Adrenal gland (tissue), 12 donors: ENCODE measurements around the gene NOL9. TPM values are rescaled to one million over a fixed set of nuclear protein-coding genes. Genes with fewer than 3 reads are reported as not detected.

ENCODE experiments used
- DNase-seq, 7 donors: peaks; one replicate each; pipeline ENCODE4 v3.0.0-alpha.2; 2019 to 2020
- H3K27ac ChIP-seq, 5 donors: fragments of 200-600 bp; sonication (generic) in 4 of 5; 1 replicate in 3 of 5; 2 replicates in 2 of 5; pipeline versions ENCODE4 v1.5.1 to v1.8.0; 2016 to 2020; ENCODE audit warnings: mild to moderate bottlenecking in 1 of 5
- H3K27me3 ChIP-seq: fragments of 200-600 bp; 2 replicates; pipeline ENCODE4 v1.8.0; 2021
- H3K36me3 ChIP-seq, 2 donors: fragments of 200-600 bp; replicated peaks in 1 of 2; 1 replicate in 1 of 2; 2 replicates in 1 of 2; pipeline versions ENCODE4 v1.5.1 to v1.8.0; 2018 to 2022
- H3K4me1 ChIP-seq, 2 donors: fragments of 200-600 bp; replicated peaks in 1 of 2; 1 replicate in 1 of 2; 2 replicates in 1 of 2; pipeline versions ENCODE4 v1.5.1 to v1.8.0; 2018 to 2021
- H3K4me3 ChIP-seq, 4 donors: fragments of 200-600 bp; sonication (generic) in 3 of 4; one replicate each; pipeline ENCODE4 v1.5.1; 2016 to 2018
- H3K9me3 ChIP-seq, 3 donors: fragments of 200-600 bp; sonication (generic) in 1 of 3; replicated peaks in 1 of 3; 1 replicate in 2 of 3; 2 replicates in 1 of 3; pipeline versions ENCODE4 v1.5.1 to v1.8.0; 2016 to 2021
- POLR2A ChIP-seq, 2 donors: fragments of 450-650 bp; IDR thresholded peaks; one replicate each; pipeline ENCODE4 v1.6.1; 2017; ENCODE audit warnings: antibody characterized with exemption in 2 of 2, mild to moderate bottlenecking in 2 of 2, moderate library complexity in 1 of 2
- WGBS, 4 donors: extraction: QIAGEN DNeasy Blood & Tissue Kit in 2 of 4; methylation state at CpG; one replicate each; pipeline versions ENCODE4 v1.1.5 to v1.1.7; 2013 to 2017; 5-methylcytosine and 5-hydroxymethylcytosine counted together
- intact Hi-C, 2 donors: fragments of 100-400 bp; cut with DNase I; formaldehyde crosslinking; loops; one replicate each; pipeline versions ENCODE4 v1.14.1 to v1.15.0; 2022 to 2023
- polyA plus RNA-seq, 3 donors: library from polyadenylated mRNA; stranded (reverse); fragments of 200-250 nt in 2 of 3; fragments of 350-450 nt in 1 of 3; fragmentation: Illumina TruSeq in 1 of 3; extraction: RNeasy Lipid Tissue Mini Kit (QIAGEN cat#74804) in 1 of 3; gene quantifications; one replicate each; pipeline ENCODE4 v1.2.3, GENCODE V29; 2013 to 2014
- total RNA-seq, 9 donors: library from RNA; depleted of rRNA in 4 of 9; stranded (reverse); fragments of >200 nt in 4 of 9; fragments of 120-200 nt in 1 of 9; fragmentation: NEBNext Ultra II Directional in 1 of 9; extraction: Animal tissue kit (Norgen Biotek cat#: 25700) in 1 of 9; gene quantifications; one replicate each; pipeline versions ENCODE4 v1.1.0 to v1.2.4, GENCODE V29; 2013 to 2023
- TF ChIP-seq, protein P1 (sequence below), 6 experiments: fragments of 450-650 bp in 4 of 6; fragments of 200-600 bp in 2 of 6; sonication (generic) in 1 of 6; IDR thresholded peaks; 1 replicate in 5 of 6; 2 replicates in 1 of 6; pipeline versions ENCODE4 v1.5.1 to v1.8.0; 2016 to 2021; ENCODE audit warnings: antibody characterized with exemption in 6 of 6, mild to moderate bottlenecking in 2 of 6, moderate library complexity in 1 of 6
- donor health status: healthy with polysubstance abuse.
- donor health status: Bipolar disorder and iron deficiency.
- donor health status: DM: yes; HTN: yes; CAD: no.
- donor health status: DM: no; HTN: no; CAD: no.
- donor health status: DM: no; HTN: no; CAD: no.
- donor health status: DM: yes; HTN: yes; CAD: no.

NOL9 gene
- total and polyA plus RNA-seq, 12 donors: 5.9 to 39.7 (median 19.7) TPM

DNA sequence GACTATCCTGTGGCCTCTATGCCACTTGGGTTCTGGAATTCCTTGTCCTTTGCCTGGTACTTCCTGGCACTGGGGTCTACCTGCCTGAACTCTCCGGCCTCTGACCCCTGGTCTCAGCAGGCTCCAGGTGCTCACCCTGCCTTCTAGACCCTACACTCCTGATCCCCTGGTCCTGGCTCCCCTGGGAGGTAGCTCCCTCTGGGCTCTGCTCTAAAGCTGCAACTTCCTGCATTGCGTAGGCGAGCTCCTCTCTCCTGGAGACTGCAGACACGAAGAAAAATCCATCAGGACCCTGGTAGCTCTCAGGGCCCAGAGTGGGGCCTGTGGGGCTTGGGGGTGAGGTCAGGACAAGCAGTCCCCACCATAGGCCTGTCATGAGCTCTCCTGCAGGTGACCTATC lies 55.0 kb downstream of the NOL9 start:
- Histone ChIP-seq H3K36me3 (no peaks in the 10 kb centered on the region), H3K4me1 (peaks cover 35 to 62% of the 10 kb centered on the region in 2 donors), H3K27ac (no peak overlapping the region), H3K4me3 (no peak overlapping the region), H3K27me3 (no peaks in the 10 kb centered on the region), H3K9me3 (no peaks in the 10 kb centered on the region)
- intact Hi-C loops: no loop called here
- WGBS, 4 donors: 78 to 93% (median 90%) methylated on average over 4 of the region's 4 CpGs
- DNase-seq: no peak
- no peak for TF ChIP-seq POLR2A (IDR thresholded peaks at IDR 0.05)
- TF ChIP-seq, protein P1, sequence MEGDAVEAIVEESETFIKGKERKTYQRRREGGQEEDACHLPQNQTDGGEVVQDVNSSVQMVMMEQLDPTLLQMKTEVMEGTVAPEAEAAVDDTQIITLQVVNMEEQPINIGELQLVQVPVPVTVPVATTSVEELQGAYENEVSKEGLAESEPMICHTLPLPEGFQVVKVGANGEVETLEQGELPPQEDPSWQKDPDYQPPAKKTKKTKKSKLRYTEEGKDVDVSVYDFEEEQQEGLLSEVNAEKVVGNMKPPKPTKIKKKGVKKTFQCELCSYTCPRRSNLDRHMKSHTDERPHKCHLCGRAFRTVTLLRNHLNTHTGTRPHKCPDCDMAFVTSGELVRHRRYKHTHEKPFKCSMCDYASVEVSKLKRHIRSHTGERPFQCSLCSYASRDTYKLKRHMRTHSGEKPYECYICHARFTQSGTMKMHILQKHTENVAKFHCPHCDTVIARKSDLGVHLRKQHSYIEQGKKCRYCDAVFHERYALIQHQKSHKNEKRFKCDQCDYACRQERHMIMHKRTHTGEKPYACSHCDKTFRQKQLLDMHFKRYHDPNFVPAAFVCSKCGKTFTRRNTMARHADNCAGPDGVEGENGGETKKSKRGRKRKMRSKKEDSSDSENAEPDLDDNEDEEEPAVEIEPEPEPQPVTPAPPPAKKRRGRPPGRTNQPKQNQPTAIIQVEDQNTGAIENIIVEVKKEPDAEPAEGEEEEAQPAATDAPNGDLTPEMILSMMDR (IDR thresholded peaks at IDR 0.05): no peak

DNA sequence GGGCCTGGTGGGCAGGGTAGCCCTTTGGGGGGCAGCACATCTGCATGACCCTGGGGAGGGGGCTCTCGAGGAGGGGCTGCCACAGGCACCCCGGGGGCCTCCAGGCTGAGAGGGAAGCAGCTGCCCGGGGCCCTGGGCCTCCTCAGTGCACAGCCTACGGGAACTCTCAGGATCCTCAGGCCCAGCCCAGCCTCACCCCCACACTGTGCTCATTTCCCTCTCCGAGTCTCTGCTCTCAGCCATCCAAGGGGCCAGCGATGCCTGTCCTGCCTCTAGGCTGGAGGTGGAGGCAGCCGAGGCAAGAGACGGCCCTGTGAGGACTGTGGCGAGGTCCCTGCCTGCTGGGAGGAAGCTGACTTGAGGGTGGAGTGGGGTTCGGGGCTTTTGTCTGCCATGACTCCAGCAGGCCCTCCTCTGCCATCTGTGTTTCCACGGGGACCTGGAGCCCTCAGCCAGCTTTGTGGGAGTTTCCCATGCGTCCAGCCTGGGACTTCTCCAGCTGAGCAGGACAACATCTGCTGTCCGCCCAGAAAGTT lies 55.7 kb downstream of the NOL9 start:
- Histone ChIP-seq H3K4me3 (no peak overlapping the region), H3K4me1 (peaks cover 35 to 62% of the 10 kb centered on the region in 2 donors), H3K9me3 (no peaks in the 10 kb centered on the region), H3K36me3 (no peaks in the 10 kb centered on the region), H3K27ac (peak overlapping the region in 1 of 5 donors; percentile 12), H3K27me3 (no peaks in the 10 kb centered on the region)
- DNase-seq: no peak
- intact Hi-C loops: no loop called here
- 71 to 81% (median 71%) methylated on average over 5 to 13 of the region's 13 CpGs for WGBS, 4 donors
- no peak for TF ChIP-seq POLR2A (IDR thresholded peaks at IDR 0.05)
- TF ChIP-seq, protein P1 (IDR thresholded peaks at IDR 0.05): no peak

DNA sequence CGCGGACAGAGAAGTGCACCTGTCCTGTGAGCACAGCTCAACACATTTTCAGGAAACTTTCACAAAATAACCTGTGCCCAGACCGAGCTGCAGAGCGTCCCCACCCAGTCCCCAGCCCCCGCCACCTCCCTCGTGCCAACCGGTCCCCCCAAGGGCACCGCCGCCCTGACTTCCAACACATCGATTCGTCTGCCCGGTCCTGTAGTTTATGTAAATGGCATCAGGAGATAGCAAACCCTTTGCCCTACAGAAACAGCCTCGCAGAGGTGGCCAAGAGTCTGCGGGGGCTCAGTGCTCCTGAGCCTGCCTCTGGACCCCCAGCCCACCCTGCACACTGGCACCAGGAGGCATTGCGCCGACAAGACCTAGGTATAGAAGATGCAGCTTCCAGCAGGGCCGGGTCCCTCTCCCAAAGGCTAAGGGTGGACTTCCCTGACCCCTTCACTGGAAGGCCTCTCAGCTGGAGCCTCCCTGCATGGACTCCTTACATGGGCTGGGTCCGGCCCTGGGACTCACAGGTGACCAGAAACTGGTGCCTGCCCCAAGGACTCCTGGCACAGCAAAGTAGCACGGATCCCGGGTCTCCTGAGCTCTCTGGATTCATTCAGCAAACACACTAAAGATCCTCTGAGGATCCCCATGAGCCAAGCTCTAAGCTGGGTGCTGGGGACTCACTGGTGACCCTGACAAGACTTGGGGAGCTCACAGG lies 56.3 kb downstream of the NOL9 start:
- WGBS, 4 donors: 12 to 34% (median 32%) methylated on average over 11 to 20 of the region's 20 CpGs
- Histone ChIP-seq H3K9me3 (no peaks in the 10 kb centered on the region), H3K4me1 (peaks cover 35 to 60% of the 10 kb centered on the region in 2 donors), H3K27ac (peak overlapping the region in 2 of 5 donors; percentile 56 to 78), H3K4me3 (peak overlapping the region in 2 of 4 donors; percentile 59 to 89), H3K27me3 (no peaks in the 10 kb centered on the region), H3K36me3 (no peaks in the 10 kb centered on the region)
- intact Hi-C loops: no loop called here
- DNase-seq: no peak
- no peak for TF ChIP-seq POLR2A (IDR thresholded peaks at IDR 0.05)
- TF ChIP-seq, protein P1 (IDR thresholded peaks at IDR 0.05): no peak

DNA sequence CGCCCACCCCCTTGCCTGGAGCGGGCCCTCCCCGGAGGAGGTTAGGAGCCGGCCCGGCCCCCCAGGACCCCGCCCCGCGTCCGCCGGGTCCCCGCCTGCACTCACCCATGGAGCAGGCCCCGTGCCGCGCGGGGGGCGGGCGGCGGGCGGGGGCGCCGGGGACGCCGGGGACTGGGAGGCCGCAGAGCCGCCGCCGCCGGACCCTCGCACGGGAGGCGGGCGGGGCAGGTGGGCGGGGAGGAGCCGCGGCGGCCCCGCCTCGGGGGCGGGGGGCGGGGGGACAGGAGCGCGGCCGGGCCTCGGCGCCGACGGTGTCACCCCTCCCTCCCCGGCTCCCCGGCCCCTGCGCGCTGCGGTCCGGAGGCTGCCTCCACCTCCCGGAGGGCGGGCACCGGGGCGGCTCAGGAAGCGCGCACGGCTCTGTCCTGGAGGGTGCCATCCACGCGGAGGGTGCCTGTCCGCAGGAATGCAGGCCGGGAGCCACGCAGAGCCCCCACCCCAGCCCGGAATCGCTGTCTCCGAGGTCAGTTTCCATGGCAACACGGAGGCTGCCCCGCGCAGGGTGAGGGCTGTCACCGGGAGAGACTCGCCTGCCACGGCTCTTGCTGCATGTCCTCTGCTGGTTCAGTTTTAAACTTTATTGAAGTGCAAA lies 57.0 kb downstream of the NOL9 start:
- WGBS, 4 donors: 0 to 1% (median 0%) methylated on average over 7 to 73 of the region's 74 CpGs
- Histone ChIP-seq H3K4me3 (peak overlapping the region in 3 of 4 donors; percentile 56 to 89 (median 59)), H3K27me3 (no peaks in the 10 kb centered on the region), H3K4me1 (peaks cover 30 to 57% of the 10 kb centered on the region in 2 donors), H3K27ac (peak overlapping the region in 4 of 5 donors; percentile 46 to 78 (median 73)), H3K9me3 (no peaks in the 10 kb centered on the region), H3K36me3 (no peaks in the 10 kb centered on the region)
- intact Hi-C loops: no loop called here
- TF ChIP-seq, protein P1 (IDR thresholded peaks at IDR 0.05): no peak
- TF ChIP-seq POLR2A (IDR thresholded peaks at IDR 0.05): no peak
- peak; percentile 73 to 83 (median 76) for DNase-seq
